HG03469 (cell line): ENCODE data around the gene GRM7.

Experiments
- ATAC-seq: cut with Tn5 transposase; IDR thresholded peaks from one replicate; pipeline ENCODE4 v1.9.1; 2021; ENCODE audit warnings: mild to moderate bottlenecking, moderate library complexity, moderate number of reproducible peaks; ENCODE audit not compliant: unreplicated experiment

GRM7 gene

GRCh38 chr3:7456386-7456785 lies 595.5 kb downstream of the GRM7 start:
- no peak for ATAC-seq

- peak; percentile 95 for ATAC-seq
Measured at GRCh38 chr3:7461202-7461825, 600.4 kb downstream of the GRM7 start.

GRCh38 chr3:7469866-7470265 lies 609.0 kb downstream of the GRM7 start:
- no peak for ATAC-seq

GRCh38 chr3:7484636-7485035 lies 623.7 kb downstream of the GRM7 start:
- no peak for ATAC-seq

DNA sequence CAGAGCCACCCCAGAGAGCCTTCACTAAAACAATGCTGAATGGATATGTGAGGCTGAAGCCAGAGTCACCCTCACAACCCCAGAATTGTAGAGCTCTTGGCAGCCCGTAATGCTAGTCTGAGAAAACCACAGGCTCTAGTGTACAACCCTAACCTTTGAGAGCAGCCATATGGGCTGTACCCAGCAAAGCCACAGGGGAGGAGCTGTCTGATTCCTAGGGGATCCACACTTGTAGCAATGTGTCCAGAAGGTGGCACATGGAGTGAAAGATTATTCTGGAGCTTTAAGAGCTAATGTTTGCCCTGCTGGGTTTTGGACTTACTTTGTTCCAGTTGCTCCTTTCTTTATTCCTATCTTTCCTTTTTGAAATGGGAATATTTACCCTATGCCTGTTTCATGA lies 626.8 kb downstream of the GRM7 start:
- no peak for ATAC-seq

GRCh38 chr3:7489417-7489816 lies 628.5 kb downstream of the GRM7 start:
- ATAC-seq, result no peak

- ATAC-seq, result no peak
Measured at GRCh38 chr3:7498715-7499114, 637.8 kb downstream of the GRM7 start.

- no peak for ATAC-seq
Measured at GRCh38 chr3:7503431-7503830, 642.5 kb downstream of the GRM7 start.

DNA sequence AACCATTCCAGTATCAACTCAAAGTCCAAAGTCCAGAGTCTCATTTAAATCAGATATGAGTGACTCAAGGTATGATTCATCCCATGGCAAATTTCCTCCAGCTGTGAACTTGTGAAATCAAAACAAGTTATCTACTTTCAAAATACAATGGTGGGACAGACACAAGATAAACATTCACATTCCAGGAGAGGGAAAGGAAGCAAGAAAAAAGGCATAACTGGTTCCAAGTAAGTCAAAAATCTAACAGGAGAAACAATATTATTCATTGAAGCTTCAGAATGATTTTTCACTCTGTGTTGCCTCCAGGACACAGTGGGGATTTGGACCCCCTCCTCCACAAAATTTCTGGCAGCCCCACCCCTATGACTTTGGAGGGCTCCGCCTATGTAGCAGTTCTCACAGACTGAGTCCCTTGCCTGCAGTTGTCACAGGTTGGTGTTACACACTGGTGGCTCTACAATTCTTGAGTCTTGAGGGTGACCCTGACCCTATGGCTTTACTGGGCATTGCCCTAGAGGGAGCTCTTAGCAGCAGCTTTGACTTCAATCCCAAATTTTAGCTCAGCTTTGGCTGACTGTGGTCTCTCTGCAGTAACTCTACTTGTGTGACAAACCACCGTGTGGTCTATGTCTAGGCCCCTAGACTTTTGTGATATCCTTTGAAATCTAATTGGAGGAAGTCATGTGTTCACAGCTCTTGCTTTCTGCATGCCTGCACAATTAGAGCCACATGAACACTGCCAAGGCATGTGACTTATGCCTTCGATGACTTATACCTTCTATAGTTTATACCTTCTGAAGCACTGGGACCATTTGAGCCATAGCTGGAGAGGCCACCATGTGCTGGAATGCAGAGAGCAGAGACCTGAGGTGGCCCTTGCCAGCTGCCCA lies 644.2 kb downstream of the GRM7 start:
- no peak for ATAC-seq

- ATAC-seq, result no peak
Measured at GRCh38 chr3:7506606-7507180, 645.8 kb downstream of the GRM7 start.

DNA sequence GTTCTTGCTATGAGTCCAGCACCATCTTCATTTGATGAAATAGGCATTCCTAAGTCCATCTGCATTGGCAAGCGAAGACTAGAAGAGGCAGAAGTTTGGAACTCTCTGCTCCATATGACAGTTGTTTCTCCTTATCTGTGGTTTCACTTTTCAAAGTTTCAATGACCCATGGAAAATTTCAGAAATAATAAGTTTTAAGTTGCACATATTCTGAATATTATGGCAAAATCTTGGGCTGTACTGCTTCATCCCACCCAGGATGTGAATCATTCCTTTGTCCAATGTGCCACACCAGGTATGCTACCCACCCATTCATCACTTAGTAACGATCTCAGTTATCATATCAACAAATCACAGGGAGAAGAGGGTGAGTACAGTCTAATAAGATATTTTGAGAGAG lies 647.9 kb downstream of the GRM7 start:
- no peak for ATAC-seq

GRCh38 chr3:7512048-7512447 lies 651.1 kb downstream of the GRM7 start:
- no peak for ATAC-seq

DNA sequence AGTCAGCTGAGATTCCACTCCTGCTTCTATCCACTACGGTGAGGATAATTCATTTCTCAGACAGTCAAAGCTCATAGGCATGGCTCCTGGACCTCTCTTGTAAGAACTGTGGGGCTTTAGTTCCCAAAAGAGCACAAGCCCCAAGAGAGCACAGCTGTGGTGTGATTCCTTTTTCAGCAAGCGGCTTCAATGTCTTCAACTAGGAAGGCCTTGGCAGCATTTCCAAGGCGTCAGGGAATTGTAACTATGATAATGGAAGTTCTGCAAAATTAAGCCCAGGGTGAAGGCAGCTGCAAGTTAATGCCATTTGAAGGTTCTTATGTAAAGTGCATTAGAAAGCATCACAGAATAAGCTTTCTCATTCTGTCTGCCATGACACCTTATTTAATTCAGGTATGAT lies 657.1 kb downstream of the GRM7 start:
- ATAC-seq, result no peak

- no peak for ATAC-seq
Measured at GRCh38 chr3:7518456-7518855, 657.5 kb downstream of the GRM7 start.

GRCh38 chr3:7520059-7520458 lies 659.1 kb downstream of the GRM7 start:
- no peak for ATAC-seq

- ATAC-seq, result no peak
Measured at GRCh38 chr3:7520593-7520992, 659.7 kb downstream of the GRM7 start.

- no peak for ATAC-seq
Measured at GRCh38 chr3:7536510-7536909, 675.6 kb downstream of the GRM7 start.

DNA sequence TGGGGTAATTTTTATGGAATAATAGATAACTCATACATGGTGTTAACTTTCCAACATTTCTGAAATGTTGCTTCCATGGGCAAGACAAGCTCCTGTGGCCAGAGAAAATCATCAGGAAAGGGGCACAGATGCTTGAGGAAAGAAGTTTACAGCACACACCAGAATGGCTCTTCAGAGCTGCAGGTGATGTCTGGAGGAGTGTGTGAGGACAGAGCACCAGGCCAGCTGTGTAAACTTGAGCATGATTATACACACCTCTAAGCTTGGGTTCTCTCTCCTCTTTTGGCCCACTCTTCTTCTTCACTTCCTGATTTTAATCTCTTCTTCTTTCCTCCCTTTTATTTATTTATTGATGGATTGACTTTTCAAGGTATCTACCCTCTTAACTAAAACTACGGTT lies 676.0 kb downstream of the GRM7 start:
- no peak for ATAC-seq

- no peak for ATAC-seq
Measured at GRCh38 chr3:7543294-7543880, 682.5 kb downstream of the GRM7 start.

- ATAC-seq, result no peak
Measured at GRCh38 chr3:7545334-7545733, 684.4 kb downstream of the GRM7 start.

GRCh38 chr3:7546253-7546652 lies 685.3 kb downstream of the GRM7 start:
- no peak for ATAC-seq

GRCh38 chr3:7547826-7548225 lies 686.9 kb downstream of the GRM7 start:
- no peak for ATAC-seq
